Loucy (cell line): ENCODE data around the gene TRDMT1.

Experiments used
- H2AFZ ChIP-seq: fragments of 200-600 bp; sonication (generic); 2 replicates; pipeline ENCODE4 v1.6.0; 2016; ENCODE audit warnings: antibody characterized with exemption, mild to moderate bottlenecking, low read length, moderate library complexity
- H3F3A ChIP-seq: fragments of 200-600 bp; 2 replicates; pipeline ENCODE4 v1.6.0; 2016; ENCODE audit warnings: antibody characterized with exemption, low read depth, mild to moderate bottlenecking
- H3K27me3 ChIP-seq: fragments of 200-600 bp; sonication (generic); 2 replicates; pipeline ENCODE4 v1.6.1; 2014; ENCODE audit warnings: low read length, mild to moderate bottlenecking; ENCODE audit not compliant: insufficient read depth, poor library complexity, severe bottlenecking
- H3K36me3 ChIP-seq: fragments of 200-600 bp; sonication (generic); 2 replicates; pipeline ENCODE4 v1.6.1; 2016; ENCODE audit warnings: low read length; ENCODE audit not compliant: insufficient read depth
- H3K4me1 ChIP-seq: fragments of 200-600 bp; sonication (generic); 2 replicates; pipeline ENCODE4 v1.5.1; 2014; ENCODE audit warnings: low read length, mild to moderate bottlenecking; ENCODE audit not compliant: insufficient read depth, poor library complexity, severe bottlenecking
- H3K4me2 ChIP-seq: fragments of 200-600 bp; sonication (generic); 2 replicates; pipeline ENCODE4 v1.6.0; 2014; ENCODE audit warnings: antibody characterized with exemption, low read length, low read depth, mild to moderate bottlenecking; ENCODE audit not compliant: poor library complexity, severe bottlenecking
- H3K4me3 ChIP-seq: fragments of 200-600 bp; sonication (generic); 2 replicates; pipeline ENCODE4 v1.5.1; 2014; ENCODE audit warnings: low read length, mild to moderate bottlenecking, mixed read lengths; ENCODE audit not compliant: poor library complexity, severe bottlenecking
- H3K79me2 ChIP-seq: fragments of 200-600 bp; sonication (generic); 2 replicates; pipeline ENCODE4 v1.6.1; 2014; ENCODE audit warnings: low read length; ENCODE audit not compliant: insufficient read depth
- H3K9ac ChIP-seq: fragments of 200-600 bp; sonication (generic); 2 replicates; pipeline ENCODE4 v1.6.0; 2014; ENCODE audit warnings: mild to moderate bottlenecking, low read depth, low read length, moderate library complexity; ENCODE audit not compliant: poor library complexity, severe bottlenecking
- H3K9me2 ChIP-seq: fragments of 200-600 bp; sonication (generic); replicated peaks from 2 replicates; pipeline ENCODE4 v1.6.1; 2016; ENCODE audit warnings: low read depth, low read length, mixed read lengths
- H3K9me3 ChIP-seq: fragments of 200-600 bp; sonication (generic); 2 replicates; pipeline ENCODE4 v1.6.1; 2014; ENCODE audit warnings: mild to moderate bottlenecking, antibody characterized with exemption, low read length, low read depth; ENCODE audit not compliant: insufficient read depth
- H4K20me1 ChIP-seq: fragments of 200-600 bp; sonication (generic); 2 replicates; pipeline ENCODE4 v1.6.0; 2014; ENCODE audit warnings: antibody characterized with exemption, low read length, mild to moderate bottlenecking; ENCODE audit not compliant: insufficient read depth, poor library complexity, severe bottlenecking
- CTCF ChIP-seq: fragments of 200-600 bp; sonication (generic); conservative IDR thresholded peaks from 2 replicates; pipeline ENCODE4 v1.5.1; 2014; ENCODE audit warnings: mild to moderate bottlenecking, antibody characterized with exemption, low read length
- EZH2phosphoT487 ChIP-seq: fragments of 200-600 bp; IDR thresholded peaks from 2 replicates; pipeline ENCODE4 v1.6.1; 2018; ENCODE audit warnings: antibody characterized with exemption, mild to moderate bottlenecking, moderate library complexity, borderline replicate concordance

The TRDMT1 gene

GRCh38 chr10:17138460-17139042 lies 62.9 kb downstream of the TRDMT1 start:
- TF ChIP-seq CTCF (no peak), EZH2phosphoT487 (no peak)
- Histone ChIP-seq H3K9me2 (no peaks in the 10 kb centered on the region), H3K27me3 (no peaks in the 10 kb centered on the region), H3K36me3 (no peaks in the 10 kb centered on the region), H3K4me1 (peaks cover 16% of the 10 kb centered on the region), H3K9me3 (no peaks in the 10 kb centered on the region), H4K20me1 (no peaks in the 10 kb centered on the region), H3K4me2 (no peak overlapping the region), H3K79me2 (no peaks in the 10 kb centered on the region), H3F3A (no peaks in the 10 kb centered on the region), H3K9ac (no peak overlapping the region), H2AFZ (no peak overlapping the region), H3K4me3 (no peak overlapping the region)

GRCh38 chr10:17134737-17135260 lies 66.7 kb downstream of the TRDMT1 start:
- Histone ChIP-seq H3K79me2 (no peaks in the 10 kb centered on the region), H3K4me3 (no peak overlapping the region), H3K9me3 (no peaks in the 10 kb centered on the region), H3K36me3 (no peaks in the 10 kb centered on the region), H2AFZ (no peak overlapping the region), H3F3A (no peaks in the 10 kb centered on the region), H3K9me2 (no peaks in the 10 kb centered on the region), H3K9ac (no peak overlapping the region), H3K4me2 (no peak overlapping the region), H3K4me1 (peaks cover 9% of the 10 kb centered on the region), H4K20me1 (no peaks in the 10 kb centered on the region), H3K27me3 (no peaks in the 10 kb centered on the region)
- TF ChIP-seq CTCF, result no peak

- Histone ChIP-seq H3K4me3 (no peak overlapping the region), H3K79me2 (no peaks in the 10 kb centered on the region), H3K36me3 (no peaks in the 10 kb centered on the region), H3K9me3 (no peaks in the 10 kb centered on the region), H3K9me2 (no peaks in the 10 kb centered on the region), H4K20me1 (no peaks in the 10 kb centered on the region), H3K27me3 (no peaks in the 10 kb centered on the region), H2AFZ (no peak overlapping the region), H3K9ac (no peak overlapping the region), H3F3A (no peaks in the 10 kb centered on the region), H3K4me1 (peaks cover 9% of the 10 kb centered on the region), H3K4me2 (no peak overlapping the region)
- no peak for TF ChIP-seq CTCF
- TF ChIP-seq EZH2phosphoT487, result no peak
Observed at GRCh38 chr10:17134282-17134681, 67.2 kb downstream of the TRDMT1 start.
